Kasumi-1 (cell line): ENCODE results near the gene XPOT.

ENCODE experiments used
- DNase-seq, 2 experiments: peaks; one replicate each; lab custom pipeline; 2025; lab: John Stamatoyannopoulos, UW

The XPOT gene

DNA sequence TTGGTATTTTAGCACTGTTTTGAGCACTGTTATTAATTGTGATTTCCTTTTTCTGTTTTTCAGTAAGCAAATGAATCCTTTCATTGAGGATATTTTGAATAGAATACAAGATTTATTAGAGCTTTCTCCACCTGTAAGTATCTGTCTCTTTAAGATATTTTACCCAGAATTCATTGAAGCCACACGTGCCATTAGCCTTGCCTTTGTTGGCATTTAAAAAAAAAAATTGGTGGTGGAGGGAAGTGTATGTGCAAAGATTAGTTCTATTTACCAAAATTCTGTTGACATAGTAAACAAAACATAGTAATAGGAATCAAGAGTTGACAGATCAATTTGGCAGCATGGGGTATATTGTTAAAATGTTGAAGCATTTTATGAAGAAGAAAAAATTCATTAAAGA is 23.8 kb downstream of the XPOT start:
- no peak for DNase-seq

DNA sequence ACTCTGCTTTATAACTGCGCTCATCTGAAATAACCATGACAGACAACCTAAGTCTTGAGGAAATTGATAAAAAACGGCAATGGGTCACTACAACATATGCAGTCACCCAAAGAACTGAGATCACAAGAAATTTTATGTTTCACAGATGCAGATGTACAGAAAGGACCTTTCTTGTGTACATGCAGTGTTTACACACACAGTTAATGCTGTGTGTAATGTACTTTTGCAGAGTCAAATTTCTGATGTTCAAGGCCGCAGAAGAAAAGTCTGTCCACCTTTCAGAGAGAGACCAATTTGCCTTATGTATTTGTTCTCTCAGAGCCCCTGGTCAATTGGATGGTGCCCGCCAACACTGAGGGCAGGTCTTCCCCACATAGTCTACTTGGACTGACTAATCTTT is 24.8 kb downstream of the XPOT start:
- DNase-seq, result no peak

DNA sequence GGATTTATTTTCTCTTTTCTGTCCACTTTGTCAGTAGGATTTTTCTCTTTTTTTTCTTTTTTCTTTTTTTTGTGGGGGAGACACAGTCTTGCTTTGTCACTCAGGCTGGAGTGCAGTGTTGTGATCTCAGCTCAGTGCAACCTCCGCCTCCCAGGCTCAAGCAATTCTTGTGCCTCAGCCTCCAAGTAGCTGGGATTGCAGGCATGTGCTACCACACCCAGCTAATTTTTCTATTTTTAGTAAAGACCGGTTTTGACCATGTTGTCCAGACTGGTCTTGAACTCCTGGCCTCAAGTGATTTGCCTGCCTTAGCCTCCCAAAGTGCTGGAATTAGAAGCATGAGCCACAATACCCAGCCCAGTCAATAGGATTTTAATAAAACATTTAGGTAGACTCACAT is 26.7 kb downstream of the XPOT start:
- DNase-seq, result no peak

DNA sequence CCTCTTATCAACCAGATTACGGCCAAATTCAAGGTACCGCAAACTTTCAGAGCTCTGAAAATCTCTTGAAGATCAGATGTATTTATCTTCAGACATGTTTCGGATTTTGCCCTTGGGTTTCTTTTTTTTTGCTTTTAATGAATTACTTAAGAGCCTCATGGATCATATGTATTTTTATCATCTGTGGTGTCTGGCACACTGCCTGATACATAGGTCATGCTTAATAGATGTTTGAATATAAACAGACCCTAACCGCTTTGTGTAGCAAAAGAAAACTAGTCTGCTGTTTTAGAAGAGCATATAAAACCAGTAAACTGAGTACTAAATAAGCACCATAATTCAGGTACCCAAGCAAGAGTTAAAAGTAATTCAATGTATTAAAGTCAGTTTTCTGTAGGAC is 27.6 kb downstream of the XPOT start:
- no peak for DNase-seq

DNA sequence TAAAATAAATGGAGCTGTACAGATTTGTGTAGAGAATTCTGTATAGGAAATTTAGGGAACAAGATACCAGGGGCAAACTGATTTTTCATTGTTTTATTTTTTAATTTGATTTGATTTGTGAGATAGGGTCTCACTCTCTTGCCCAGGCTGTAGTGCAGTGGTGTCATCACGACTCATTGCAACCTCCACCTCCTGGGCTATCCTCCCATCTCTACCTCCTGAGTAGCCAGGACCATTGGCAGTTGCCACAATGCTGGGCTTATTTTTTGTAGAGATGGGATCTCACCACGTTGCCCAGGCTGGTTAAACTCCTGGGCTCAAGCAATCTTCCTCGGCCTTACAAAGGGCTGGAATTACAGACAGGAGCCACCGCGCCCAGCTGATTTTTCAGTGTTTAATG is 29.7 kb downstream of the XPOT start:
- DNase-seq, result no peak

DNA sequence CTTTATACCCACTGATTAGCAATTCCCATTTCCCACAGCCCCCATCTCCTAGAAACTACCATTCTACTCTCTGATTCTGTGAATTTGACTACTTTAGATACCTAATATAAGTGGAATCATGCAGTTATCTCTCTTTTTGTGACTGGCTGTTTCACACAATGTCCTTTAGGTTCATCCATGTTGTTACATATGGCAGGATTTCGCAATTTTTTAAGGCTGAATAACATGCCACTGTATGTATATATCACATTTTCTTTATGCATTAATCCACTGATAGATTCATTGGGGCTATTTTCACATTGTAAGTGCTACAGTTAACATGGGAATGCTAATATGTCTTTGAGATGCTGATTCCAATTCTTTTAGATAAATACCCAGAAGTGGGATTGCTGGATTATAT is 35.9 kb downstream of the XPOT start:
- DNase-seq, result no peak

DNA sequence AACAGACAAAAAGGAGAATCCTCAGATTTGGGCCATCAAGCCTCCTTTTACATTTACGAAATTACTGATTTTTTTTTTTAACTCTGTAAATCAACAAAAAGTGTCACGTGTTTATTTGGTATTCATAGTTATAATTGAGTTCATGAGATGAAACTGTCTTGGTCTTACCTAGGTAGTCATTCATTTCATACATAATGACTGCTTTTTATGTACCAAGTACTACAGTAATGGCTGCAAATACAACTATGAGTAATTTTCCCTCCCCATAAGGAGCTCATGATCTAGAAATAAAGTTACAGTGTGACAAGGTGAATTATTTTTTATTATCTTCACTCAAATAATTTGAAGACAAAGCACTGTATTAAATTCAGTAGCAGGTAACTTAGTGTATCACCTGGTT is 41.3 kb downstream of the XPOT start:
- DNase-seq, result no peak

DNA sequence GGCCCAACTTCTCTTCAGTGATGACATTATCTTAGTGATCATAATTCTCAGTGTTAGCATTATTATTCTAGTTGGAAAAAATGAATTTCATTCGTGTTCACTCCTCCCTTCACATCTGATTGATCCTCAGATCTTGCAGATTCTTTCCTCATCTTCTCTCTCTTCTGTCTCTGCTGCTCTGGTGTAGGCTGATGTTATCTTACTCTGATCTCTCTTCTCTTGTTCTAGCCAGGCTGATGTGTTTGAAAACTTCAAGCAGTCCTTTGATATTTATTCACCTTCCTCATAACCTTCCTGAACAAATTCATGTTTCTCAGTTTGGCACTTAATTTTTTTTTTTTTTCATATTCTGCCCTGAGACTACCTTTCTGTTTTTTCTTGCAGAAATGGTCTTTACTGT is 42.1 kb downstream of the XPOT start:
- DNase-seq, result no peak

DNA sequence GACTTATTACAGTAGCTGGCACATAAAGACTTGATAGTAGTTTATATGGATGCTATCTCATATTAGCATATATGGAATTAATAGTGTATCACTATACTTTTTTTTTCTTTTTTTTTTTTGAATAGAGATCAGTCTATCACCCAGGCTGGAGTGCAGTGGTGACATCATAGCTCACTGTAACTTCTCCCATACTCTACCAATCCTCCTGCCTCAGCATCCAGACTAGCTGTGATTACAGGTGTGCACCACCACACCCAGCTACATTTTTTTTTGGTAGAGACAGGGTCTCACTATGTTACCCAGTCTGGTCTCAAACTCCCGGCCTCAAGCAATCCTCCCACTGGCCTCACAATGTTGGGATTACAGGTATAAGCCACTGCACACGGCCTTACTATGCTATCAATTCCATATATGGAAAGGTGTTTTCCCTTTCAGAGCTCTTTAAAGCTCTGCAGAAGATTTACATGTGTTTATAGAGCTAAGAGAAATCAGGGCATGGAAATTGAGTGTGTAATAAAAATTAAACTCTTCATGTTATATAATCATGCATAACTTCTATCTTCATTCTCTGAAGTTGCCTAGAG is 46.0 kb downstream of the XPOT start:
- DNase-seq, result no peak

DNA sequence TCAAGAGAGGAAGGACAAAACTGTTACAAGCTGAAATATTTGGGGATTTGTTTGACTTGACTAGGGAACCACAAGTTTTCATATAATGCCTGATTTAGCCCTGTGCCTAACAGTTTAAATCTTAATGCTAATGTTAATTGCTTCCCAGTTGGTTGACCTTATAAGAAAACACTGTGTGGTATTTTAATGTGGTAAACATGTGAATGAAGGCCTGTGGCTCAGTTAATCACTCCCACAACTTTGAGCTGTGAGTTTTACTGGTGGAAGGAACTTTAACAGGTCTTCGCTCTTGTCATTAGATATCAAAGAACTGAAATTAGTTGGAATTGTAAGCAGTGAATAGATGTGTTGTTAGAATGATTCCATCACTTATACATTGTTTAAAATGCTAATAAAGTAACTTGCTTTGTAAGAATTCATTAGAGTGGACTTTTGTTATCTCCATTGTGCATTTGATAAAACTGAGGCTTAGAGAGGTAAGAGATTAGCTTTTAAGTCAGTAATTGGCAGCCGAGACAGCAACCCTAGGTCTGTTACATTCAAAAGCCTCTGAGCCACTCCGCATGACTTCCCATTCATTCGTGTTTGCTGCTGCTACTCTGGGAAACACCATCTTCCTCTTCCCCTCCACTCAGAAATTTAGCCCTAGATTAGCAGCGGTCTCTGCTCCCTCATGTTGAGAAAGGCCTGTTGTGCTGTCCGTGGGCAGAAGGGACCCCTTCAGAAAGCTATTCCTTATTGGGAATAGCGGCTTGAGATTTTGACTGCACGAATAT is 46.7 kb downstream of the XPOT start:
- peak; percentile 77 for DNase-seq

DNA sequence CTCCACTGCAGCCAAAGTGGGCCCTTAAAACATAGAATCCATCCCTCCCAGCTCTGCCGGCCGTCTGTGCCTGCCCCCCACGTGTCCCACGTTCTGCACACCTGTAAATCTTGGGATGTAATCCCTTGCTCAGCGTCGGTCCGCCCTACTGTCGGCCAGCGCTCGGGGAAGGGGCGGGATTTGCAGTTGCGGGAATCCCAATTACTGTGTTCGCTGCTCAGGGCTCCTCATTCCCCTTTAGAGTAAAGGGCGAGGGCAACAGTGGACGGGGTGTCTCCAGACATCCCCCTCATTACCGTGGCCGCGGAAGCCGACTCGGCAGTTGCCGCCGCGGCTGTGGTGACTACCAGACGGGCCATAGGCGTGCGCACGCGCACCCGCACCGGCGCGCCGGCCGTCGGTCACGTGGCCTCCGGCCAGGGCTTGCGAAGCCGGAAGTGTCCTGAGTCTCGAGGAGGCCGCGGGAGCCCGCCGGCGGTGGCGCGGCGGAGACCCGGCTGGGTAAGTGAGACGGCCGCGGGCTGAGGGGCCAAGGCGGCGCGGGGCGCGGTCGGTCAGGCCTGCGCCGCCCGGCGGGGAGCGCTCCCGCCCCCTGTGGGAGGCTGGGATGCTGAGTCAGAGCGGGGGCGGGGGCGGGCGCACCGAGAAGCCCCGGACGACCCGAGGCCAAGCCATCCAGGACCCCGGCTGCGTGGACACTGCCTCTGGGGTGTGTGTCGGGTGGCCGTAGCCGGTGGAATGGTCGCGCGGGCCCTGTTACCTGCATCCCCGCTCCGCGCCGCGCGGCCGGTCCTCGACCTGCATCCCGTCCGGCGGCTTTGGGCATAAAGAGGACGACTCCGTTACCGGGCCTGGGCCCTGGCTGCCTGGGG is 47.7 kb downstream of the XPOT start, which contains the start of gene TBK1:
Gene TBK1 (plus strand): TSS at position 434 of the 872 bp plus-strand sequence. CDS start 3,751 bp downstream, outside the sequence.
- peak; percentile 30 to 41 for DNase-seq

DNA sequence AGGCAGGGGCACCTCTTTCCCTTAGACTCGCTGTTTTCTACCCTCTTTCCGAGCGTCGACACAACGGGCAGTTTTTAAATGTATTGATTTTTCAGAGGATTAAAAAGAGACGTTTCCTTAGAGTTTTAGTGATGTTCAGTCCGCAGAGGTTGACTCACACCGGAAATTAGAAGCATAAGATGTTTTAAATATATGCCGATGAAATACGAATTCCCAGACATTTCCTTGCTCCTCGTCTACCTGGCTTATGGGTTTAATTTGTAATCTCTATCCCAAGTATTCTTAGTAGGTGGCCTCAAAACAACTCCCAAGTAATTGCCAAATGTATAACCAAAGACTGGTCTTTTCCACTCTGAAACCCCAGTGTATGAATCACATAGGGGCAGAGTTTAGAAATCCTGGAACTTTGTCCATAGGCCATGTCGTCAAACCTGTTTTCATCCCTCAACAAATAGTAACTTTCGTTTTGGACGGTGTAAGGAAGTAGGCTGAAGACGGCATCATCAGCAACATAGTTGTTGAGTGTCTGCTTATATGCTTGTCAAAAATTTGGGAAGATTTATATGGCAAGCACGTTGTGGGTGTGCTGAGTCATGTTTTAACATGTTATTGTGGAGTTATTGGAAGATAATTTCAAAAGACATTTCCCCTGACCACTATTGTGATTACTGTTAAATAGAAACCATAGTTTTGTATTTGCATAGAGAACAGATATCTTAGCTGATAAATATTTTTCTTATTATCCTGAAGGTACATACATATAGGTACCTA is 48.6 kb downstream of the XPOT start:
- DNase-seq, result peak; percentile 46

DNA sequence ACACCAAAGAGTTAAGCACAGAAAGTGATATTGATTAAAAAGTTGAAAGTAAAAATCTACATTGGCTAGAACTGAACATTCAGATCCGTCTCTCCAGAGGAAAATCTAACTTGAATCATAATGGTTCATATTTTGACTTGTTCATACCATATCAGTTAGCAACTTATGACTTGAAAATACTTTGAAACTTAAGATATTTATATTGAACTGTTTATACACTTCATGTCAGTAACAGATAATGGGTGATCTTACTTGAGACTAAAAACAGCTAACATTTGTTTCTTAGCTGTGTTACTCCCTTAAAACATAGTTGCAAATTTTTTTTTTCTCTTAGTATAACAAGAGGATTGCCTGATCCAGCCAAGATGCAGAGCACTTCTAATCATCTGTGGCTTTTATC is 51.3 kb downstream of the XPOT start:
- no peak for DNase-seq

DNA sequence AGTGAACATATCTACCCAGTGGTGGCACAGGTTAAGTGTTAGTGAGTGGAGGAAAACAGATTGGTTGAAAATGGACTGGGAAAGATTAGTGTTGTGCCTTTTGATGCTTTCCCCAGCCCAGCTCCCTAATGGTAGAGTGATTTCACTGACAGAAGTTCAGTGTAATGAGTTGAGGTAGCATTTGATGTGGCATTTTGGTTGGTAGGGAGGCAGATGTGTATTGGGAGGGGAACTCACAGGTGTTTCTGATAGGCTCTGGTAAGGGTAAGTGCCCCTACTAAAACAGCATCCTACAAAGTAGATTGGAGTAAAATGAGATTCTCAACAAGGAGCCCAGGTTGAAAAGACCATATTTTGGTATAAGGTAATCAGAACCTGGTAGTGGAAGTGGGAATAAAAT is 51.9 kb downstream of the XPOT start:
- no peak for DNase-seq

DNA sequence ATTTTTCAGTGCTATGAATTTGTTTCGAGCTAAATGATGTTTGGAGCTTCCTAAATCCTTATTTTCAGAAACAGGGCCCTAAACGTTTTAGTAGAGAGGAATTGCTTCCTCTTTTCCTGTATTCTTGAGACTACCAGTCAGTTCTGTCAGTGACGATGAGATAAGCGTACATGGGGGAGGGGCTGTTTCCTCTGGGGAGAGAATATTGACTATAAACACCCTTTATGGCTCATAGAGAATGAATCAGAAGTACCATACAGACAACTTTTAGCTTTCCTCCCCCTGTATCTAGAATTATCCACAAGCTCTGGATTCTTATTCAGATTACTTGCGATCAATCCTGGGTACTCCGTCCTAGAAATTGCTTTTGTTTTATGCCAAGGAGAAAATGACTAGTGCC is 52.8 kb downstream of the XPOT start:
- DNase-seq, result peak; percentile 59 to 67

DNA sequence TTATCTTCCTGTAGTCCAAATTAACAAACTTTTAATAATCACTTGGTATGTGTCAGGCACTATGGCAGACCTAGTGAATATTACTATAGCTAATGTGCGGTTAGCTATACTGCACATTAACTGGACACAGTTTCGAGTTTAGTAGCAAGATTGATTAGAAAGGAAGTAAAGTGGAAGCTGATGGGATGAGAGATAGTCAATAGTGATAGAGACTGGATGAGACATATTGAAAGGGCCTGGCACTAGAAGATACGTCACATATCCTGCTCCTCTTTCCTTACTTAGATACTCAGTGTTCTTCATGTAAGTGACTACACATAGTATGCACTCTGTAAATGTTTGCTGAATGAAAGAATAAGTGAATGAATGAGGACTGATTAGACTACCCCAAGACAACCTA is 53.3 kb downstream of the XPOT start:
- no peak for DNase-seq

DNA sequence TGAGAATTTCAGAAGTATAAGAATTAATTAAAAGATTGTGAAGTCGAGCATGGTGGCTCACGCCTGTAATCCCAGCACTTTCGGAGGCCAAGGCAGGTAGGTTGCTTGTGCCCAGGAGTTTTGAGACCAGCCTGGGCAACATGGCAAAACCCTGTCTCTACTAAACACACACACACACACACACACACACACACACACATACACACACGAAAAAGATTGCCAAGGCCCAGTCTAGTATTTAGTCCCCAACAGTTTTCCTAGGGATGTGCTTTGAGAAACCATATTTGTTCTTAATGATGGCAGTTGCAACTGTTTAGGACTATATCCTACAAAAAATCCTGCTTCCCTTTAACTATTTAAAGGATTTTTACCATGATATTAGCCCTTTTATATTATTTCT is 53.7 kb downstream of the XPOT start:
- DNase-seq, result no peak

DNA sequence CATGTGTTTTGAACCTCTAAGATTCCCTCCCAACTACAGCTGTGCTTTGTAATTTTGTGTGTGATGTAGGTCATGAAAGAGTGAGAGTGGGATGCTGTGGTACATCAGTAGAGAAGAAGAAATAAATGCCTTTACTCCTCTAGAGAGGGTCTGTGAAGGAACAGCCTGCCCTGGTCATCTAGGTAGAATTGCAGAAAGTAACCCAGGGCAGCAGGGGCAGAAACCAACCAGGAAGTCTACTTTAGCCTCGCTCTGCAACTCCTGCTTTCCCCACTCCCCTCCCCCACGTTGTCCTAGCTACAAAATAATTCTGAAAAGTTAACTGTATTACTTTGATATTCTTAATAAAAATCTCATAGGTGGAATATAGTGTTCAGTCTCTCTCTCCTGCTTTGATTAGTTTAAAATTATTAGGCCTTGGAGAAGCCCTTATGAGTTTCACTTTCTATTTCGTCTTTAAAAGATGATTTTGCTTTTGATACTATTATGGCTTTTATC is 55.3 kb downstream of the XPOT start:
- DNase-seq, result no peak

DNA sequence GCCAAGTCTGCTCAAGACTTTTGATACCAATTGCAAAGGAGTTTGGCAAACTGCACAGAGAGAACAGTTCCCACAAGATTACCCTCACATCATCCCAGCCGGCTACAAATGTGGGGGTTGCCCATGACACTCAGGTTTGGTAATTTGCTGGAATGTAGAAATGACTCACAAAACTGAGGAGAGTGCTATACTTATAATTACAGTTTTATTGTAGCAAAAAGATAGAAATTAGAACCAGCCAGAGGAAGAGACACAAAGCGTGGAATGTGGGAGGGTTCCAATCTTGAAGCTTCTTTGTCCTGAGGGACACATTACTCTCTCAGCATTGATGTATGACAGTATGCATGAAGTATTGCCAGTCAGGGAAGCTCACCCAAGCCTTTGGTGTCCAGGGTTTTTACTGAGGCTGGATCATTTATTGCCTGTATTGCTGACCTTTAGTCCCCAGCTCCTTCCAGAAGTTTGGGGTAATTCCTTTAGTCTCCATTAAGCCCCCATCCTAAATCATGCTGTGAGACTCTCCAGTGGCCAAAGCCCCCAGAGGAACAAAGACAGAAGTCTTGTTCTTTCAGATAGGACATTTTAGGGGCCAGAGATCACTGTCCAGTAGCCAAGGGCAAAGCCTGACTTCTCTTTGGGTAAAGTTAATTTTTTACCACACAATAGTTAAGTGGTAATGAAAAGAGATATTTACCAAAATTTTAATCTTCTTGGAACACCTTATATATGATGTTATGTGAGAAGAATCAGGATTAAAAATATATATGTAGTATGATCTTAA is 57.6 kb downstream of the XPOT start:
- no peak for DNase-seq

DNA sequence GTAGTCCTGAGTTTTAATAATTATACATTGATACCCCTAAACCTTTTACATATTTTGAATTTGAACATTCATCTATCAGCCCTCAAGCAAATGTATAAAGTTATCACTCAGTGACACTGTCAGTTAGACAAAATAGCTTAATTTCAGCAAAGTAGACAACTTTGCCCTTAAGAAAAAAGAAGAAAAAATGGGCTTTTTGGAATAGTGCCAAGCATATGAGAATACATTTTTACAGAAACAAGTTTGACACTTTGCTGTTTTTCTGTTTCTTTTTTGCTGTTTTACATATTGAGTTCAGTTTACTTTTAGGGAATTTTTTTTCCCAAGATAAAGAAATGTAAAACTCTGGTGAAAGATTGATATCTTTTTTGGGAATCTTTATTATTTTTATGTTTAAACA is 62.0 kb downstream of the XPOT start:
- no peak for DNase-seq

DNA sequence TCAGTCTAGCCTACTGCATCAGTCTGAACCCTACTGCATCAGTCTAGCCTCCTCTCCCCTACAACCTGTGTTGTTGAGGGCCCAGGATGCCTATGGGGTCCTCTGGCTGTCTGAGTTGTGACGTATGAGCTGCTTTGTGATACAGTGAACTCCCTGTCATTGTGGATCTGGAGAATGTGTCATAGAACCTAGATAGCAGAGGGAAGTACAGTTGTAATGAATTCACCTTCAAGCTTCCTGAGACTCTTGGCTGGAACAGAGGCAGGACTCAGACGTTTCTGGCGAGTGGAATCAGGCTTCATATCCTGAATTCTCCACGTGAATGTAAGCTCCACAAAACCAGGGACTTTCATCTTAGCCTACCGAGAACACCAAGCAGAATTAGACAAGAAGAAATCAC is 64.8 kb downstream of the XPOT start:
- no peak for DNase-seq
